ENCODE data around the gene IQCK.

IQCK gene

GRCh38 chr16:19841184-19841583 is 123.1 kb downstream of the IQCK start:
- no peak for DNase-seq

GRCh38 chr16:19842426-19843157 is 124.5 kb downstream of the IQCK start:
- DNase-seq, result no peak

- DNase-seq, result no peak
These were observed 125.3 kb downstream of the IQCK start for GRCh38 chr16:19843371-19843770.

GRCh38 chr16:19844945-19845641 is 127.0 kb downstream of the IQCK start:
- no peak for DNase-seq

GRCh38 chr16:19846436-19846835 is 128.4 kb downstream of the IQCK start:
- no peak for DNase-seq

- DNase-seq, result no peak
These were observed 130.7 kb downstream of the IQCK start for GRCh38 chr16:19848756-19849155.

GRCh38 chr16:19850131-19850817 is 132.2 kb downstream of the IQCK start:
- DNase-seq, result no peak

GRCh38 chr16:19851476-19851875 is 133.4 kb downstream of the IQCK start:
- DNase-seq, result no peak

GRCh38 chr16:19853132-19853741 is 135.2 kb downstream of the IQCK start:
- no peak for DNase-seq

- no peak for DNase-seq
These were observed 135.9 kb downstream of the IQCK start for GRCh38 chr16:19853742-19854542.

GRCh38 chr16:19854543-19854876 is 136.4 kb downstream of the IQCK start:
- no peak for DNase-seq

GRCh38 chr16:19856120-19856519 is 138.0 kb downstream of the IQCK start:
- DNase-seq, result no peak

GRCh38 chr16:19857593-19858339 is 139.7 kb downstream of the IQCK start:
- DNase-seq, result no peak

GRCh38 chr16:19858340-19859018 is 140.4 kb downstream of the IQCK start:
- no peak for DNase-seq

GRCh38 chr16:19859166-19859565 is 141.1 kb downstream of the IQCK start:
- DNase-seq, result no peak

- DNase-seq, result no peak
These were observed 141.5 kb downstream of the IQCK start for GRCh38 chr16:19859603-19860002.

- no peak for DNase-seq
These were observed 142.3 kb downstream of the IQCK start for GRCh38 chr16:19860166-19861041.

GRCh38 chr16:19861133-19861532 is 143.1 kb downstream of the IQCK start:
- DNase-seq, result no peak

GRCh38 chr16:19861811-19862327 is 143.8 kb downstream of the IQCK start:
- no peak for DNase-seq

- no peak for DNase-seq
These were observed 145.9 kb downstream of the IQCK start for GRCh38 chr16:19863990-19864389.

Measured in CD4-positive, alpha-beta T cell treated with Interleukin-1 beta for 1 hour (primary cell).